CD4-positive, alpha-beta memory T cell (primary cell): ENCODE results near the gene ADD2. TPM values are rescaled to one million over a fixed set of nuclear protein-coding genes. Genes with fewer than 3 reads are reported as not detected.
A peak's percentile ranks its signal among the peaks of the same experiment; 100 is the strongest.

Experiments used
- CTCF ChIA-PET: fragments of 350-600 bp; sonication (Branson Sonifier 250); formaldehyde crosslinking; loops from one replicate; lab custom pipeline; 2021; ENCODE audit warnings: inconsistent platforms; ENCODE audit not compliant: partially characterized antibody; lab: Charles Lee
- POLR2A ChIA-PET: fragments of 350-600 bp; sonication (Branson Sonifier 250); formaldehyde crosslinking; loops from one replicate; lab custom pipeline; 2021; ENCODE audit not compliant: partially characterized antibody; lab: Charles Lee
- DNase-seq, 5 donors: peaks; one replicate each; pipeline versions ENCODE4 v3.0.0 to v3.0.0-alpha.2; 2020 to 2022; ENCODE audit warnings: mixed read lengths in 1 of 5
- H3K27ac ChIP-seq: one replicate; pipeline ENCODE4 v1.7.0; 2013; ENCODE audit warnings: low read depth, low read length
- H3K27me3 ChIP-seq: 2 replicates; pipeline ENCODE4 v1.7.0; 2013; ENCODE audit warnings: mild to moderate bottlenecking, low read length, moderate library complexity; ENCODE audit not compliant: insufficient read depth
- H3K36me3 ChIP-seq: 2 replicates; pipeline ENCODE4 v1.7.0; 2013; ENCODE audit warnings: mild to moderate bottlenecking, low read length, moderate library complexity; ENCODE audit not compliant: insufficient read depth
- H3K4me1 ChIP-seq: 2 replicates; pipeline ENCODE4 v1.7.0; 2013; ENCODE audit warnings: mild to moderate bottlenecking, low read length, moderate library complexity; ENCODE audit not compliant: insufficient read depth
- H3K4me3 ChIP-seq, 2 donors: one replicate each; pipeline ENCODE4 v1.7.0; 2013; ENCODE audit warnings: low read length in 2 of 2, mild to moderate bottlenecking in 1 of 2
- H3K9me3 ChIP-seq, 2 donors: one replicate each; pipeline ENCODE4 v1.7.0; 2013; ENCODE audit warnings: low read length in 2 of 2, control low read depth in 1 of 2; ENCODE audit not compliant: control insufficient read depth in 1 of 2
- H3K27ac Mint-ChIP-seq, 7 donors: one replicate each; pipeline ENCODE4 v1.8.0; 2020 to 2021; ENCODE audit warnings: mixed read lengths in 7 of 7, mild to moderate bottlenecking in 6 of 7, inconsistent platforms in 3 of 7, moderate library complexity in 3 of 7
- H3K27me3 Mint-ChIP-seq, 2 donors: one replicate each; pipeline ENCODE4 v1.8.0; 2020 to 2021; ENCODE audit warnings: mixed read lengths in 2 of 2
- H3K36me3 Mint-ChIP-seq, 2 donors: one replicate each; pipeline ENCODE4 v1.8.0; 2020 to 2021; ENCODE audit warnings: mixed read lengths in 2 of 2, inconsistent platforms in 1 of 2, mild to moderate bottlenecking in 1 of 2
- H3K4me1 Mint-ChIP-seq, 4 donors: one replicate each; pipeline ENCODE4 v1.8.0; 2020 to 2021; ENCODE audit warnings: mixed read lengths in 4 of 4, mild to moderate bottlenecking in 1 of 4
- H3K4me3 Mint-ChIP-seq, 8 donors: one replicate each; pipeline ENCODE4 v1.8.0; 2020 to 2021; ENCODE audit warnings: mixed read lengths in 8 of 8, mild to moderate bottlenecking in 7 of 8, moderate library complexity in 6 of 8, inconsistent platforms in 3 of 8
- H3K9me3 Mint-ChIP-seq, 8 donors: one replicate each; pipeline ENCODE4 v1.8.0; 2020 to 2021; ENCODE audit warnings: mixed read lengths in 8 of 8, mild to moderate bottlenecking in 5 of 8, inconsistent platforms in 3 of 8, moderate library complexity in 1 of 8
- intact Hi-C: fragments of 100-400 bp; cut with micrococcal nuclease; formaldehyde crosslinking; loops from one replicate; pipeline ENCODE4 v1.15.1; 2023
- polyA plus RNA-seq, 2 donors: library from polyadenylated mRNA; unstranded; fragments of 300-500 nt; fragmentation: Illumina TruSeq; gene quantifications; one replicate each; pipeline ENCODE4 v1.2.3, GENCODE V29; 2021
- total RNA-seq, 2 experiments: library from RNA; stranded (reverse); gene quantifications; one replicate each; pipeline ENCODE4 v1.2.3, GENCODE V29; 2021

ADD2 gene
- total and polyA plus RNA-seq, 4 experiments from 2014 or later, result 0.41 to 1.1 (median 0.94) TPM; not detected in 1

- H3K9me3 Mint-ChIP-seq, result no peaks in the 10 kb centered on the region
- ChIA-PET POLR2A (no interaction called here), CTCF (interaction anchor here (1.2 to 3.3 kb wide), 5 partner anchors 9 to 480 kb away, joined by 3 to 10 read pairs (median 6); partner anchors contain the start of gene ADD2)
- intact Hi-C loops, result loop anchor here (2.0 kb wide), 1 partner anchor 480 kb away; no protein-coding TSS in a partner anchor
- H3K27ac Mint-ChIP-seq, result no peak overlapping the region
- Histone ChIP-seq H3K4me1 (peaks cover 2% of the 10 kb centered on the region), H3K27me3 (peaks cover 21% of the 10 kb centered on the region), H3K36me3 (no peaks in the 10 kb centered on the region), H3K4me3 (no peak overlapping the region), H3K27ac (no peak overlapping the region), H3K9me3 (no peaks in the 10 kb centered on the region)
- H3K27me3 Mint-ChIP-seq, result peaks cover 22 to 32% of the 10 kb centered on the region in 2 donors
- H3K36me3 Mint-ChIP-seq, result no peaks in the 10 kb centered on the region
- no peak overlapping the region for H3K4me3 Mint-ChIP-seq
- DNase-seq, result no peak
- peaks cover under 1 to 7% (median 3%) of the 10 kb centered on the region in 4 donors for H3K4me1 Mint-ChIP-seq
These were observed 16.3 kb upstream of the ADD2 start for GRCh38 chr2:70784320-70784719.

GRCh38 chr2:70779911-70780545 is 12.0 kb upstream of the ADD2 start:
- Histone ChIP-seq H3K4me3 (no peak overlapping the region), H3K27ac (no peak overlapping the region), H3K27me3 (peaks cover 3% of the 10 kb centered on the region), H3K4me1 (no peaks in the 10 kb centered on the region), H3K36me3 (no peaks in the 10 kb centered on the region), H3K9me3 (no peaks in the 10 kb centered on the region)
- peaks cover 0 to under 1% (median 0%) of the 10 kb centered on the region in 4 donors for H3K4me1 Mint-ChIP-seq
- no peak for DNase-seq
- peak overlapping the region in 1 of 7 donors; percentile 31 for H3K27ac Mint-ChIP-seq
- CTCF ChIA-PET, result no interaction called here
- H3K4me3 Mint-ChIP-seq, result no peak overlapping the region
- no peaks in the 10 kb centered on the region for H3K9me3 Mint-ChIP-seq
- no peaks in the 10 kb centered on the region for H3K36me3 Mint-ChIP-seq
- intact Hi-C loops, result no loop called here
- H3K27me3 Mint-ChIP-seq, result peaks cover 13 to 14% of the 10 kb centered on the region in 2 donors
- POLR2A ChIA-PET, result no interaction called here

GRCh38 chr2:70779491-70779890 is 11.5 kb upstream of the ADD2 start:
- CTCF ChIA-PET, result no interaction called here

GRCh38 chr2:70778676-70779075 is 10.7 kb upstream of the ADD2 start:
- Mint-ChIP-seq H3K4me3 (no peak overlapping the region), H3K27me3 (peaks cover 20 to 24% of the 10 kb centered on the region in 2 donors), H3K36me3 (no peaks in the 10 kb centered on the region), H3K9me3 (peaks cover 0 to under 1% (median 0%) of the 10 kb centered on the region in 8 donors), H3K27ac (no peak overlapping the region), H3K4me1 (no peaks in the 10 kb centered on the region)
- H3K9me3 ChIP-seq, result no peaks in the 10 kb centered on the region
- H3K4me1 ChIP-seq, result no peaks in the 10 kb centered on the region
- H3K27me3 ChIP-seq, result peaks cover 4% of the 10 kb centered on the region
- no peak overlapping the region for H3K27ac ChIP-seq
- ChIA-PET CTCF (interaction anchor here (0.9 kb wide), 1 partner anchor 11 kb away, joined by 5 read pairs; no protein-coding TSS in a partner anchor), POLR2A (no interaction called here)
- no peaks in the 10 kb centered on the region for H3K36me3 ChIP-seq
- no peak overlapping the region for H3K4me3 ChIP-seq
- DNase-seq, result no peak
- intact Hi-C loops, result no loop called here

More at GRCh38 chr2:70779491-70779890, 11.5 kb upstream of the ADD2 start:
- H3K4me3 ChIP-seq, result no peak overlapping the region
- peaks cover 4% of the 10 kb centered on the region for H3K27me3 ChIP-seq
- Mint-ChIP-seq H3K4me3 (no peak overlapping the region), H3K27ac (no peak overlapping the region), H3K36me3 (no peaks in the 10 kb centered on the region), H3K4me1 (no peaks in the 10 kb centered on the region), H3K9me3 (no peaks in the 10 kb centered on the region), H3K27me3 (peaks cover 14 to 16% of the 10 kb centered on the region in 2 donors)
- no peaks in the 10 kb centered on the region for H3K9me3 ChIP-seq
- H3K36me3 ChIP-seq, result no peaks in the 10 kb centered on the region
- intact Hi-C loops, result no loop called here
- no peak for DNase-seq
- POLR2A ChIA-PET, result no interaction called here
- no peak overlapping the region for H3K27ac ChIP-seq
- H3K4me1 ChIP-seq, result no peaks in the 10 kb centered on the region

- H3K4me1 Mint-ChIP-seq, result no peaks in the 10 kb centered on the region
- intact Hi-C loops, result no loop called here
- Histone ChIP-seq H3K4me1 (no peaks in the 10 kb centered on the region), H3K9me3 (no peaks in the 10 kb centered on the region), H3K27me3 (peaks cover 7% of the 10 kb centered on the region), H3K27ac (no peak overlapping the region), H3K4me3 (no peak overlapping the region), H3K36me3 (no peaks in the 10 kb centered on the region)
- H3K27me3 Mint-ChIP-seq, result peaks cover 30 to 31% of the 10 kb centered on the region in 2 donors
- peaks cover 0 to 4% (median 0%) of the 10 kb centered on the region in 8 donors for H3K9me3 Mint-ChIP-seq
- ChIA-PET POLR2A (no interaction called here), CTCF (no interaction called here)
- H3K27ac Mint-ChIP-seq, result no peak overlapping the region
- H3K4me3 Mint-ChIP-seq, result no peak overlapping the region
- DNase-seq, result no peak
- H3K36me3 Mint-ChIP-seq, result no peaks in the 10 kb centered on the region
These were observed 9.4 kb upstream of the ADD2 start for GRCh38 chr2:70777450-70777849.

GRCh38 chr2:70776266-70776665 is 8.3 kb upstream of the ADD2 start:
- Histone ChIP-seq H3K27ac (no peak overlapping the region), H3K9me3 (no peaks in the 10 kb centered on the region), H3K4me1 (no peaks in the 10 kb centered on the region), H3K4me3 (no peak overlapping the region), H3K27me3 (peaks cover 8% of the 10 kb centered on the region), H3K36me3 (no peaks in the 10 kb centered on the region)
- Mint-ChIP-seq H3K27me3 (peaks cover 30 to 36% of the 10 kb centered on the region in 2 donors), H3K36me3 (no peaks in the 10 kb centered on the region), H3K4me3 (no peak overlapping the region), H3K9me3 (peaks cover 0 to 4% (median 0%) of the 10 kb centered on the region in 8 donors), H3K4me1 (no peaks in the 10 kb centered on the region), H3K27ac (no peak overlapping the region)
- ChIA-PET POLR2A (no interaction called here), CTCF (no interaction called here)
- DNase-seq, result no peak
- intact Hi-C loops, result no loop called here

GRCh38 chr2:70775141-70775540 is 7.1 kb upstream of the ADD2 start:
- POLR2A ChIA-PET, result no interaction called here
- Histone ChIP-seq H3K4me1 (no peaks in the 10 kb centered on the region), H3K27me3 (peaks cover 13% of the 10 kb centered on the region), H3K27ac (no peak overlapping the region), H3K36me3 (no peaks in the 10 kb centered on the region), H3K4me3 (no peak overlapping the region), H3K9me3 (no peaks in the 10 kb centered on the region)
- H3K4me3 Mint-ChIP-seq, result no peak overlapping the region
- DNase-seq, result no peak
- CTCF ChIA-PET, result interaction anchor here (1.3 kb wide), 1 partner anchor 10 kb away, joined by 3 read pairs; no protein-coding TSS in a partner anchor
- no peaks in the 10 kb centered on the region for H3K4me1 Mint-ChIP-seq
- H3K27ac Mint-ChIP-seq, result no peak overlapping the region
- intact Hi-C loops, result no loop called here
- peaks cover 0 to 4% (median 0%) of the 10 kb centered on the region in 8 donors for H3K9me3 Mint-ChIP-seq
- no peaks in the 10 kb centered on the region for H3K36me3 Mint-ChIP-seq
- peaks cover 29 to 38% of the 10 kb centered on the region in 2 donors for H3K27me3 Mint-ChIP-seq
